Measurements from ENCODE around the gene GABARAP.

GABARAP gene

DNA sequence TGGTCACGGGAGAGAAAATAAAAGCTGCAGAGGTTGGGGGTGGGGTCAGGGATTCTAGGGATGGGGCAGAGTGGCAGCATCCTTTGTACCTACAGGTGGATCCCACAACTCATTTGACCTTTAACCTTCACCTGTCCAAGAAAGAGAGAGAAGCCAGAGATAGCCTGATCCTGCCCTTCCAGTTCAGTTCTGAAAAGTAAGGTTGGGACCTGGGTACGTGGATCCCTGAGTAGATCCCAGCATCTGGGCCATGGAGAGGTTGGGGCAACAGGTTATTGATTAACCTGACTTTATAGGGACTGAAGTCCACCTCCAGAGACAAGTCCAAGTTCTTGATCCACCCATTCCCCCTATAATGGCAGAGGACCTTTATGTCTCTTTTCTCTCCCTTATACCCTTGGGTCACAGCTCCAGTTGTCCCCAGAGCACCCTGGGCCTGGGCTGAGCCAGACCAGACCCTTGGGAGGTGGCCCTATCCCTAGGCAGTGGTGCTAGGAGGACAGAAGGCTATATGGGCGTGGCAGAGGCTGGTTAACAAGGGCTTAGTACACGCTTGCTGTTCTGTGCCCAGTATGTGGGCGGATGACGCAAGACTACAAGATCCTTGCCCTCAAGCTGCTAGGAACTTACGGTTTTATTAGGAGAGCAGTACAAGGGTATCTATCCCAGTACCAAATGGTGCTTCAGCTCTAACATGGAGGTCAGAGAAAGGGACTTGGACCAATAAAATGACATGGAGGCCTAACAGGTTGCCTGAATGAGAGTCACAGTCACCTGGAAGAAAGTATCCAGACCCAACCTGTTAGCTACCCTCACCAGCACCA lies 16.7 kb upstream of the GABARAP start:
- in situ Hi-C loops (cut with HindIII; ENCODE audit: low pct_ligation_motif_present, low sequenced_read_pairs) = no loop called here
- Histone ChIP-seq H3K36me3 (replicated peaks) (peaks cover 44% of the 10 kb centered on the region), H3K4me3 (ENCODE audit: low read depth, low read length) (no peak overlapping the region), H3K27ac (no peak overlapping the region), H3K27me3 (replicated peaks) (no peaks in the 10 kb centered on the region)
- TF ChIP-seq, protein P1, sequence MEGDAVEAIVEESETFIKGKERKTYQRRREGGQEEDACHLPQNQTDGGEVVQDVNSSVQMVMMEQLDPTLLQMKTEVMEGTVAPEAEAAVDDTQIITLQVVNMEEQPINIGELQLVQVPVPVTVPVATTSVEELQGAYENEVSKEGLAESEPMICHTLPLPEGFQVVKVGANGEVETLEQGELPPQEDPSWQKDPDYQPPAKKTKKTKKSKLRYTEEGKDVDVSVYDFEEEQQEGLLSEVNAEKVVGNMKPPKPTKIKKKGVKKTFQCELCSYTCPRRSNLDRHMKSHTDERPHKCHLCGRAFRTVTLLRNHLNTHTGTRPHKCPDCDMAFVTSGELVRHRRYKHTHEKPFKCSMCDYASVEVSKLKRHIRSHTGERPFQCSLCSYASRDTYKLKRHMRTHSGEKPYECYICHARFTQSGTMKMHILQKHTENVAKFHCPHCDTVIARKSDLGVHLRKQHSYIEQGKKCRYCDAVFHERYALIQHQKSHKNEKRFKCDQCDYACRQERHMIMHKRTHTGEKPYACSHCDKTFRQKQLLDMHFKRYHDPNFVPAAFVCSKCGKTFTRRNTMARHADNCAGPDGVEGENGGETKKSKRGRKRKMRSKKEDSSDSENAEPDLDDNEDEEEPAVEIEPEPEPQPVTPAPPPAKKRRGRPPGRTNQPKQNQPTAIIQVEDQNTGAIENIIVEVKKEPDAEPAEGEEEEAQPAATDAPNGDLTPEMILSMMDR (IDR thresholded peaks at IDR 0.05; ENCODE audit: low read depth, low read length, missing control alignments) = no peak
- no peak for DNase-seq

DNA sequence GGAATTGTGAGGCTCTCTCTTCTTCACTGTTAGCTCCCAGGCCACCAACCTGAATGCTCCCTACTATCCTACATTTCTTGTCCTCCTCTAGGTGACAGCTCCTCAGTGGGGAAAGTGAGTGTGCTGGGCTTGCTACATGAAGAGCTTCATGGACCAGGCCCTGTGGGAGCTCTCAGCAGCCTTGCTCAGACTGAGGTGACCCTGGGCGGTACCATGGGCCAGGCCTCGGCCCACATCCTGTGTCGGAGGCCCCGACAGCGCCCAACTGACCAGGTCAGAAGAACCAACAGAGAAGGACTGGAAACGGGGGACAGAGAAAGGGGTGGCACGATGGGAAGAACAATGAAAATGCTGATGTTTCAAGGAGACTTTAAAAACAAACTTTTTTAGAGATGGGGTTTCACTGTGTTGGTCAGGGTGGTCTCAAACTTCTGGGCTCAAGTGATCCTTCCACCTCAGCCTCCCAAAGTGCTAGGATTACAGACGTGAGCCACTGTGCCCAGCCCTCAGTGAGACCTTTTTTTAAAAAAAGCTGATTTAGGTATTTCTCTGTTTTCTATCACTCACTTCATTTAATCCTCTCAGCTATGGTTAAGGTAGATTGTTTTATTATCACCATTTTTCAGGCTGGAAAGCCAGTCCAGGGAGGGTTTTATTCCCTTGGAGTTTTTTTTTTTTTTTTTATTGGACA lies 14.7 kb upstream of the GABARAP start:
- peaks cover 45% of the 10 kb centered on the region for H3K36me3 ChIP-seq (replicated peaks)
- no peaks in the 10 kb centered on the region for H3K27me3 ChIP-seq (replicated peaks)
- in situ Hi-C loops (cut with HindIII; ENCODE audit: low pct_ligation_motif_present, low sequenced_read_pairs) = no loop called here
- TF ChIP-seq, protein P1 (IDR thresholded peaks at IDR 0.05; ENCODE audit: low read depth, low read length, missing control alignments) = no peak
- DNase-seq = no peak
- no peak overlapping the region for H3K4me3 ChIP-seq (ENCODE audit: low read depth, low read length)
- no peak overlapping the region for H3K27ac ChIP-seq

DNA sequence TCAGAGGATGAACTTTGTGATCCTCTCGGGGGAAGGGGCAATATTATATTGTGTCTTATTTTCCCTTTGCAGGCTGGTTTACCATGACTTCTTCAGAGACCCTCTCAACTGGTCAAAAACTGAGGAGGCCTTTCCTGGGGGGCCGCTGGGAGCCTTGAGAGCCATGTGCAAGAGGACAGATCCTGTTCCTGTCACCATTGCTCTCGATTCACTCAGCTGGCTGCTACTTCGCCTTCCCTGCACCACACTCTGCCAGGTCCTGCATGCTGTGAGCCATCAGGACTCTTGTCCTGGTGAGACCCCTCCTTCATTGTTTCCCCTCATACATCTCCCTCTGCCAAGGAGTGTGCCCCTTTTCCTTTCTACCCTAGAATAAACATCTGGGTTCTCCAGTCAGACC lies 12.3 kb upstream of the GABARAP start:
- DNase-seq = no peak
- in situ Hi-C loops (cut with HindIII; ENCODE audit: low pct_ligation_motif_present, low sequenced_read_pairs) = no loop called here
- H3K4me3 ChIP-seq (ENCODE audit: low read depth, low read length) = no peak overlapping the region
- H3K27ac ChIP-seq = no peak overlapping the region
- TF ChIP-seq, protein P1 (IDR thresholded peaks at IDR 0.05; ENCODE audit: low read depth, low read length, missing control alignments) = no peak
- no peaks in the 10 kb centered on the region for H3K27me3 ChIP-seq (replicated peaks)
- H3K36me3 ChIP-seq (replicated peaks) = peaks cover 45% of the 10 kb centered on the region

DNA sequence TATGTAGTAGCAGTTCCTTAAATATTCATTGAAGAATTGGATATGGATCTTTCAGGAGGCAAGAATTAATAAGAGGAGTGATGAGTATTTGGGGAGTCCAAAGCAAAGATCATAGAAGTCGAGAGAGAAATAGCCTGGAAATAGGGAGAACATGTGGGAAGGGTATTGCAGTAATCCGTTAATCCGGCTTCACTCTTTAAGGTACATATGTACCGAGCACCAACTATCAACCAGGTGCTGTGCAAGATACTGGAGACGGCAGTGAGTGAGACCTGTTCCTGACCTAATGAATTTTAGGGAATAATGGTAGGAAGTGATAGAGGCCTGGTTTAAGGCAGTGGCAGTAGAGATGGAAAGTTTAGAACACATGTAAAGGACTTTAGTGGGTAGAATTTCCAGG lies 10.8 kb upstream of the GABARAP start:
- Histone ChIP-seq H3K27ac (no peak overlapping the region), H3K4me3 (ENCODE audit: low read depth, low read length) (peak overlapping the region; percentile 94), H3K36me3 (replicated peaks) (peaks cover 33% of the 10 kb centered on the region), H3K27me3 (replicated peaks) (no peaks in the 10 kb centered on the region)
- in situ Hi-C loops (cut with HindIII; ENCODE audit: low pct_ligation_motif_present, low sequenced_read_pairs) = no loop called here
- DNase-seq = no peak
- TF ChIP-seq, protein P1 (IDR thresholded peaks at IDR 0.05; ENCODE audit: low read depth, low read length, missing control alignments) = no peak

DNA sequence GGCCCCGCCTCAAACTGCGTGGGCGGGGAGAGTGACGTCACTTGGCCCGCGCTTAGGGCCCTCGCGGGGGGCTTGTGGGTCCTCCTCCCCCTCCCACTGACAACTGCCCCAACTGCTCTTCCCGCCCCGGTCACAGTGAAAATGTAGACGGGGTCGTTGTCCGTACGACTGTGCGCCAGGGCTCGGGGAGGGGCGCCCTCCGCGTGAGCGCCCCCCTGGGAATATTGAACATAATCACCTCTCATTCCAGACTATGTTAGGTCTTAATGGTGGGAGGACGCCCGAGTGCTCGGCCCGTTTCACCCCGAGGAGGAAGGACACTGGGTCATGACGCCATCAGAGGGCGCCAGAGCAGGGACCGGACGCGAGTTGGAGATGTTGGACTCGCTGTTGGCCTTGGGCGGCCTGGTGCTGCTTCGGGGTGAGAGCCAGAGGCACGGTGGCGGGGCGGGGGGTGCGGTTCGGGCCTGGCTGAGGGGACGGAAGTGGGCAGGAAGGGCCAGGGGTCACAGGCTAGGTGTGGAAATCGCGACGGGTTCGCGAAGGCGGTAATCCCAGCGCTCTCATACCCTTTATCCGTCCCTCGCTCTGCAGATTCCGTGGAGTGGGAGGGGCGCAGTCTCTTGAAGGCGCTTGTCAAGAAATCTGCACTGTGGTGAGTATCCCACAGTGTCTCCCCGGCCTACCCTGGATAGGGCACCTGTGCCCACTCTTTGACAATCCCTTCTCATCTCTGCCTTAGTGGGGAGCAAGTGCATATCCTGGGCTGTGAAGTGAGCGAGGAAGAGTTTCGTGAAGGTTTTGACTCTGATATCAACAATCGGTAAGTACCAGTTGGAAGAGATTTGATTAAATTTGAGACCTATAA lies 10.2 kb upstream of the GABARAP start, which contains the start of gene ELP5:
TSS of gene ELP5 (plus strand) at position 40 of the 868 bp plus-strand sequence. CDS start at position 376, 336 bp downstream.
- TF ChIP-seq, protein P1 (IDR thresholded peaks at IDR 0.05; ENCODE audit: low read depth, low read length, missing control alignments) = no peak
- no peaks in the 10 kb centered on the region for H3K27me3 ChIP-seq (replicated peaks)
- peak; percentile 94 for DNase-seq
- in situ Hi-C loops (cut with HindIII; ENCODE audit: low pct_ligation_motif_present, low sequenced_read_pairs) = no loop called here
- H3K27ac ChIP-seq = peak within 1 kb of the TSS; percentile 99
- H3K4me3 ChIP-seq (ENCODE audit: low read depth, low read length) = peak within 1 kb of the TSS; percentile 94
- peaks cover 26% of the 10 kb centered on the region for H3K36me3 ChIP-seq (replicated peaks)

All from brain microvascular endothelial cell (primary cell).